ENCODE results near the gene ATF1.
A peak's percentile ranks its signal among the peaks of the same experiment; 100 is the strongest.

Gene ATF1

GRCh38 chr12:50763639-50764285 lies at the start of gene ATF1:
Gene ATF1, plus strand, starts transcription at chr12:50764101. Its CDS starts 16,045 bp downstream, at chr12:50780146.
- TF ChIP-seq FOXM1 (IDR thresholded peaks at IDR 0.05; ENCODE audit: borderline replicate concordance) (no peak), SP1 (IDR thresholded peaks at IDR 0.05) (no peak), FOXK2 (IDR thresholded peaks at IDR 0.05) (no peak), ELF4 (IDR thresholded peaks at IDR 0.05) (no peak), L3MBTL2 (conservative IDR thresholded peaks at IDR 0.05) (peak; percentile 74), TARDBP (IDR thresholded peaks at IDR 0.05) (no peak), FOXA1 (IDR thresholded peaks at IDR 0.05) (no peak), ARNT (IDR thresholded peaks at IDR 0.05) (no peak), LEF1 (IDR thresholded peaks at IDR 0.05; ENCODE audit: borderline replicate concordance) (no peak), SUZ12 (IDR thresholded peaks at IDR 0.05) (no peak), ZNF384 (IDR thresholded peaks at IDR 0.05) (peak; percentile 70), HDGF (IDR thresholded peaks at IDR 0.05; ENCODE audit: borderline replicate concordance) (no peak), CTBP1 (IDR thresholded peaks at IDR 0.05; ENCODE audit: borderline replicate concordance) (no peak)
- TF ChIP-seq, protein P1, sequence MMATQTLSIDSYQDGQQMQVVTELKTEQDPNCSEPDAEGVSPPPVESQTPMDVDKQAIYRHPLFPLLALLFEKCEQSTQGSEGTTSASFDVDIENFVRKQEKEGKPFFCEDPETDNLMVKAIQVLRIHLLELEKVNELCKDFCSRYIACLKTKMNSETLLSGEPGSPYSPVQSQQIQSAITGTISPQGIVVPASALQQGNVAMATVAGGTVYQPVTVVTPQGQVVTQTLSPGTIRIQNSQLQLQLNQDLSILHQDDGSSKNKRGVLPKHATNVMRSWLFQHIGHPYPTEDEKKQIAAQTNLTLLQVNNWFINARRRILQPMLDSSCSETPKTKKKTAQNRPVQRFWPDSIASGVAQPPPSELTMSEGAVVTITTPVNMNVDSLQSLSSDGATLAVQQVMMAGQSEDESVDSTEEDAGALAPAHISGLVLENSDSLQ (IDR thresholded peaks at IDR 0.05), result no peak
- peak; percentile 91 for DNase-seq (ENCODE audit: extremely low spot score)
- ChIA-PET POLR2A (interaction anchor here (0.8 to 2.7 kb wide), 12 partner anchors 17 to 577 kb away, joined by 3 to 14 read pairs (median 3); partner anchors contain the start of gene SLC11A2), CTCF (interaction anchor here (0.7 kb wide), 1 partner anchor 320 kb away, joined by 5 read pairs; the partner anchor contains the start of gene CSRNP2)

GRCh38 chr12:50715174-50715573 lies 48.7 kb upstream of the ATF1 start:
- POLR2A ChIA-PET, result interaction anchor here (1.0 kb wide), 1 partner anchor 16 kb away, joined by 3 read pairs; no protein-coding TSS in a partner anchor
- TF ChIP-seq NFRKB (IDR thresholded peaks at IDR 0.05), result no peak
- no peak for TF ChIP-seq TARDBP (IDR thresholded peaks at IDR 0.05)
- TF ChIP-seq, protein P1 (IDR thresholded peaks at IDR 0.05), result no peak
- TF ChIP-seq ELF4 (IDR thresholded peaks at IDR 0.05), result no peak
- no peak for TF ChIP-seq BHLHE40 (IDR thresholded peaks at IDR 0.05; ENCODE audit: borderline replicate concordance)
- TF ChIP-seq FOXA1 (IDR thresholded peaks at IDR 0.05), result no peak
- TF ChIP-seq HDGF (IDR thresholded peaks at IDR 0.05; ENCODE audit: borderline replicate concordance), result no peak
- TF ChIP-seq LEF1 (IDR thresholded peaks at IDR 0.05; ENCODE audit: borderline replicate concordance), result no peak
- TF ChIP-seq SUZ12 (IDR thresholded peaks at IDR 0.05), result no peak
- no peak for TF ChIP-seq FOXM1 (IDR thresholded peaks at IDR 0.05; ENCODE audit: borderline replicate concordance)
- no peak for TF ChIP-seq CTBP1 (IDR thresholded peaks at IDR 0.05; ENCODE audit: borderline replicate concordance)
- CTCF ChIA-PET, result no interaction called here
- DNase-seq (ENCODE audit: extremely low spot score), result no peak

DNA sequence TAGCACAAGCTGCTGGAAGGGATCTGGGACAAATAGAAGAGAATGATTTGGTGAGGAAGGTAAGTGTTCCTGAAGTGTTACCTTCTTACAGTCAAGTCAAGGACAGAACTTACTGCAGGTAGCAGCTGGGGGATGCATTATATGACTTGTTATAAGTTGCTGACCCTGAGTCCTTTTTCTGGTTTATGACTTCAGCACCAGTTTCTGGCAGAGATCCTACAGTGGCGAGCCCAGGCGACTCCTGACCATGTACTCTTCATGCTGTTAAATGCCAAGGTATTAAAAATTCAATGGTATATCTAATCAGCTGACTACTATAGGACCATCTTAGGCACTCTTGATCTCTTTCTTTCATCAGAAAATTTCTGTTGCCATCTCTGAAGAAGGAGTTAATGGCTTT lies 45.1 kb upstream of the ATF1 start:
- DNase-seq (ENCODE audit: extremely low spot score), result no peak
- ChIA-PET POLR2A (no interaction called here), CTCF (no interaction called here)
- no peak for TF ChIP-seq SP1 (IDR thresholded peaks at IDR 0.05)
- no peak for TF ChIP-seq SUZ12 (IDR thresholded peaks at IDR 0.05)
- no peak for TF ChIP-seq TARDBP (IDR thresholded peaks at IDR 0.05)
- TF ChIP-seq, protein P1 (IDR thresholded peaks at IDR 0.05), result no peak
- no peak for TF ChIP-seq ELF4 (IDR thresholded peaks at IDR 0.05)

DNA sequence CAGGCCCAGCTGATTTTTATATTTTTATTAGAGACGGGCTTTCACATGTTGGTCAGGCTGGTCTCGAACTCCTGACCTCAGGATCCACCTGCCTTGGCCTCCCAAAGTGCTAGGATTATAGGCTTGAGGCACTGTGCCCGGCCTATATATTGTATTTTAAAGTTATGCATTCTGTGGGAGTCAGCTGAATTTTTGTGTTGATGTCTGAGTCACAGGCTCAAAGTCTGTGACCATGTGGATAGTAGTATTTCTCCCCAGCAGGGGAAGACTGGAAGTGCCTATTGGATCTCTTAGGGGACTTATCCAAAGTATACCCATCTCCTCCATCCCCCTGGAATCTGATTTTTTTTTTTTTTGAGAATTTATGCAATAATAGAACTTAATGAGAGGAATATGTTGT lies 43.8 kb upstream of the ATF1 start:
- TF ChIP-seq SUZ12 (IDR thresholded peaks at IDR 0.05) (no peak), LEF1 (IDR thresholded peaks at IDR 0.05; ENCODE audit: borderline replicate concordance) (no peak), FOXM1 (IDR thresholded peaks at IDR 0.05; ENCODE audit: borderline replicate concordance) (no peak), L3MBTL2 (conservative IDR thresholded peaks at IDR 0.05) (no peak), SP1 (IDR thresholded peaks at IDR 0.05) (no peak), FOXA1 (IDR thresholded peaks at IDR 0.05) (no peak), BHLHE40 (IDR thresholded peaks at IDR 0.05; ENCODE audit: borderline replicate concordance) (no peak), TARDBP (IDR thresholded peaks at IDR 0.05) (no peak), NFRKB (IDR thresholded peaks at IDR 0.05) (no peak), HDGF (IDR thresholded peaks at IDR 0.05; ENCODE audit: borderline replicate concordance) (no peak), CTBP1 (IDR thresholded peaks at IDR 0.05; ENCODE audit: borderline replicate concordance) (no peak), FOXK2 (IDR thresholded peaks at IDR 0.05) (no peak), ZNF384 (IDR thresholded peaks at IDR 0.05) (no peak), ARNT (IDR thresholded peaks at IDR 0.05) (no peak), ELF4 (IDR thresholded peaks at IDR 0.05) (no peak)
- TF ChIP-seq, protein P1 (IDR thresholded peaks at IDR 0.05), result no peak
- CTCF ChIA-PET, result no interaction called here
- DNase-seq (ENCODE audit: extremely low spot score), result no peak
- POLR2A ChIA-PET, result no interaction called here

DNA sequence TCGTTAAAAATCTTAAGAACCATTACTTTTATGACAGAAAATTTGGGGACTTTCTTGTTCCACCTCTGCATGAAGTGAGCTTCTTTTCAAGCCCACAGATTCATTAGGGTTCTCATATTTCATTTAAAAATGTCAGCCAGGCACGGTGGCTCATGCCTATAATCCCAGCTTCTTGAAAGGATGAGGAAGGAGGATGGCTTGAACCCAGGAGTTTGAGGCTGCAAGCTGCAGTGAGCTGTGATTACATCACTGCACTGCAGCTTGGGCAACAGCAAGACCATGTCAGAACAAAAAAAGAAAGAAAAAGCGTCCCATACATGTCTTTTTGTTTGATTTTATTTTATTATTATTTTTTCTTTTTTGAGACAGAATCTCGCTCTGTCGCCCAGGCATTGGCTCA lies 43.4 kb upstream of the ATF1 start:
- CTCF ChIA-PET, result no interaction called here
- DNase-seq (ENCODE audit: extremely low spot score), result no peak
- POLR2A ChIA-PET, result no interaction called here
- no peak for TF ChIP-seq SP1 (IDR thresholded peaks at IDR 0.05)
- TF ChIP-seq L3MBTL2 (conservative IDR thresholded peaks at IDR 0.05), result no peak
- no peak for TF ChIP-seq ZNF384 (IDR thresholded peaks at IDR 0.05)
- no peak for TF ChIP-seq CTBP1 (IDR thresholded peaks at IDR 0.05; ENCODE audit: borderline replicate concordance)
- no peak for TF ChIP-seq ELF4 (IDR thresholded peaks at IDR 0.05)
- TF ChIP-seq HDGF (IDR thresholded peaks at IDR 0.05; ENCODE audit: borderline replicate concordance), result no peak
- TF ChIP-seq BHLHE40 (IDR thresholded peaks at IDR 0.05; ENCODE audit: borderline replicate concordance), result no peak
- TF ChIP-seq LEF1 (IDR thresholded peaks at IDR 0.05; ENCODE audit: borderline replicate concordance), result no peak
- TF ChIP-seq NFRKB (IDR thresholded peaks at IDR 0.05), result no peak
- no peak for TF ChIP-seq SUZ12 (IDR thresholded peaks at IDR 0.05)
